ENCODE measurements around the gene SAMD13. TPM values are rescaled to one million over a fixed set of nuclear protein-coding genes. Genes with fewer than 3 reads are reported as not detected.

The SAMD13 gene
- total and polyA plus RNA-seq, 2 of the 8 experiments (the other 6 are each of a cell fraction or from before 2014, with no cell fraction given) = 0.86 to 2.3 TPM

GRCh38 chr1:84267476-84267875 is 34.0 kb upstream of the SAMD13 start (continued):
- no peak for TF ChIP-seq USF2 (IDR thresholded peaks at IDR 0.05; ENCODE audit: low read length)
- TF ChIP-seq CTCF (IDR thresholded peaks at IDR 0.05; ENCODE audit: control extremely low read depth in 1 of 3, insufficient read depth in 1 of 3, low read depth in 1 of 3, low read length in 3 of 3) = no peak
- TF ChIP-seq SIN3A (conservative IDR thresholded peaks at IDR 0.05 in 1 of 2, IDR thresholded peaks at IDR 0.05 in 1 of 2; ENCODE audit: low read depth in 1 of 2, low read length in 2 of 2) = no peak
